Stimulated activated CD8-positive, alpha-beta memory T cell treated with anti-CD3 and anti-CD28 coated beads, Interleukin-15, amount 100 ng/mL, for 48 hours (primary cell): ENCODE data around the gene PDGFA.

Experiments
- DNase-seq, 2 donors: peaks; one replicate each; pipeline ENCODE4 v3.0.0-alpha.2; 2020; ENCODE audit warnings: low read depth in 2 of 2

The PDGFA gene

GRCh38 chr7:519484-520390 is at the start of gene PDGFA:
Gene PDGFA (minus strand): TSS chr7:519846. CDS start chr7:519001, 845 bp downstream.
- DNase-seq: no peak

GRCh38 chr7:568031-568951 is 48.6 kb upstream of the PDGFA start:
- DNase-seq: no peak

- no peak for DNase-seq
These were observed 47.7 kb upstream of the PDGFA start for GRCh38 chr7:567305-567883.

DNA sequence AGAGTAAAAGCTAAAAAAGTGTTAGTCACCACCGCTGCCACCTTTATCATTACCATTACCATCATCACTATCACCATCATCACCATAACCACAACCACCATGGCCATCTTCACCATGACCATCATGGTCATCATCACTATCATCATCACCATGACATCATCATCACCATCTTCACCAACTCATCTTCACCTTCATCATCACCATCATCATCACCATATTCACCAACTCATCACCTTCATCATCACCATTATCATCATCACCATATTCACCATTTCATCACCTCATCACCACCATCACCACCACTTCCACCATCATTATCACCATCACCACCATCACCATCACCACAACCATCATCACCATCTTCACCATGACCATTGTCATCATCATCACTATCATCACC is 46.5 kb upstream of the PDGFA start:
- DNase-seq: no peak

DNA sequence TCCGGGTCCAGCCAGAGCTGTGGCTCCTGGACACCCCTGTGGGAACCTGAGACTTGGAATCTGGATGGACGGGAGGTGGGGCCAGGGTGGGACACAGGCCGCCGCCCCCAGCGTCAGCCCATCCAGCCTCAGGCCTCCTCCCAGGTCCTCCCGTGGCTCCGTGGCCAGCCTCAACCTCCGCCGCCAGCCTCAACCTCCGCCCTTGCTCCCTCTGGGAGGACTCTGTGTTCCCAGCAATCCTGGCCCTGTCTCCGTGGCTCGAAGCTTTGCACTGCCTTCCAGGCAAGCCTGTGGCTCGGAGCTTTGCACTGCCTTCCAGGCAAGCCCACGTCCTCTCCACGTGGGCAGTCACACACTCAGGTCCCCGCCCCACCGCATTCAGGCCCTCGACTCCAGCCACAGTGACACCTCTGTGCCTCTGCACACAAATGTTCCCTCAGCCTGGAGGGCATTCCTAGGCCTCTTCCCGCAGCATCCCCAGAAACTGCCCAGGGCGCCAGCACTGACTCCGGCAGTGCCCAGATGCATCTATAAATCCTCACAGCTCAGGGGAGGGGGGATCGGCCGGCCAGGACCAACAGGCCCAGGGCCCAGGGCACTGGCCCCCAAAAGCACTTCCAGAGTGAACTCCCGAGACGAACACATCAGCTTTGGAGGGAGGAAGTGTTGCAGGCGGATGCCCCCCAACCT is 44.7 kb upstream of the PDGFA start:
- no peak for DNase-seq

- no peak for DNase-seq
These were observed 44.1 kb upstream of the PDGFA start for GRCh38 chr7:563629-564170.

DNA sequence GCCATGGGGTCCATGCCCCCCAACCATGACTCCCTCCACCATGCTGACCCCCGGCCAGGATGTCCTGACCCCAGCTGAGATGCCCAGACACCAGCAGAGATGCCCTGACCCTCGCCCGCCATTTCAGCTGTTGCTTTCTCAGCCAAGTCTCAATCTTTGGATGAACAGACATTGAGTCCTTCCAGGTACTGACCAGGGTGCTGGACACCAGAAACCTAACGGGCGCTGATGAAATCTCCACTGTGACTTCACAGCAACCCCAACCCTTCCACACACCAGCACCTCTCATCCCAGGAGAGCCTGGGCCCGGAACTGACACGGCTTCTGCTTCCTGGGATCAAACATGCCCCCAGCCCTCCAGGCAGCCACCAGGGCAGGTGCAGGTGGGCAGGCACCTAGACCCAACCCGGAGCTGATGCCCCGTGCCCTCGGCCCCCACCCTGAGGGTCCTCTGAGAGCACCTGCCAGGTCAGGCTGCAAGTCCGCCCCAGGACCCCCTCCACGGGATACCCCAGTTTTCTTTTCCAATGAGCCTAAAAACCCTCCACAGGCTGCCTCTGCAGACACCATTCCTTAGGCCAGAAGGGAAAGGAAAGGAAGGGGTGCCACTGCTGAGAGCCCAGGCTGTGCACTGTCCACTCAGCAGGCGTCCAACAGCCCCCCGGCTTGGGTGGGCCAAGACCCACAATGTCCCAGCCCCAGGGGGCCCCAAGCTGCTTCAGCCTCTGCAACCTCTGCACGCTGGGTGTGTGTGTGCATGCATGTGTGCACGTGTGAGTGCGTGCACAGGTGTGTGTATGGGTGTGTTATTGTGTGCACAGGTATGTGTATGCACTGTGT is 43.4 kb upstream of the PDGFA start:
- DNase-seq: no peak

DNA sequence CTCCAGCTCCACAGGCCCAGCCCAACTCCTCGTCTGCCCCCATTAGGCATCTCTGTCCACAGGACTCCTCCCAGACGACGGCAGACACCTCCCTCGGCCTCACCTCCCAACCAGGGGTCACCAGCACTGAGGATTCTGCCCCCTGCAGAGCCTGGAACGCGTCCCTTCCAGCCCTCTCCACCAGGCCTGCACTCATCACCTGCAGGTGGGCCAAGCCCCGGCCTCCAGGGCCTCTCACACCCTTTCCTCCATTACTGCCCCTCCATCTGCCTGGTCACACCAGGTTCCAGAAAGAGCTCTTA is 42.7 kb upstream of the PDGFA start:
- no peak for DNase-seq

DNA sequence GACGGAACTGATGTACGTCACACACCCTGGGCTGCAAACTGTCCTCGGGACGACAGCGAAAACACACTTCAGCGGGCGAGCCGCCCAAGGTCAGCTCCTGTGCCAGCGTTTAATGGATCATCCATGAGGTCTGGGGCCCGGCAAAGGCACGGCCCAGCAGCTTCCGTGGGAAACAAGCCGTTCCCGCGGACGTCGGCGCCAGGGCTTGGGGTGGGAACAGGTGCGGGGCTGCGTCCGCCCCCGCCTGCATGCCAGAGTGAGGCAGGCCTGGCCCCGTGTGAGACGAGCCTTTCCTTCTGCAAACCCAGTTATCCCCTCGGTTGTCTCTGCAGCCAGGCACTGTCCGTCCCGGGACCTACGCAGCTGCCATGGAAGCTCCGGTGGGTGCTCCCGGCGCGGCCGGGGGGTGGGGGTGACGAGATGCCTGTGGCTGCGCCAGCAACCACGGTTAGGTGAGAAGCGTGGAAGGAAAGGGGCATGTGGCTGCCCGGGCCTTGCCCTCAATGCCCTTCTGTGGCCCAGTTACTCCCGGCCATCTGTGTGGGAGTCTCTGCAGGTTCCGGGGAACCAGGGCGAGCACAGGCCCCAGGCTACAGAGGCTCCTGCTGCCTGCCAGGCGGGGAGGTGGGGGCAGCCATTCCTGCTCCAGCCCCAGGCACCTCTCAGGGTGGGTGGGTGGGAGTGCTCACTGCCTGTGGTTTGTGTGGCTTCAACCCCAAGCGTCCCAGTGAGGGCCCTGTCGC is 42.2 kb upstream of the PDGFA start:
- no peak for DNase-seq

DNA sequence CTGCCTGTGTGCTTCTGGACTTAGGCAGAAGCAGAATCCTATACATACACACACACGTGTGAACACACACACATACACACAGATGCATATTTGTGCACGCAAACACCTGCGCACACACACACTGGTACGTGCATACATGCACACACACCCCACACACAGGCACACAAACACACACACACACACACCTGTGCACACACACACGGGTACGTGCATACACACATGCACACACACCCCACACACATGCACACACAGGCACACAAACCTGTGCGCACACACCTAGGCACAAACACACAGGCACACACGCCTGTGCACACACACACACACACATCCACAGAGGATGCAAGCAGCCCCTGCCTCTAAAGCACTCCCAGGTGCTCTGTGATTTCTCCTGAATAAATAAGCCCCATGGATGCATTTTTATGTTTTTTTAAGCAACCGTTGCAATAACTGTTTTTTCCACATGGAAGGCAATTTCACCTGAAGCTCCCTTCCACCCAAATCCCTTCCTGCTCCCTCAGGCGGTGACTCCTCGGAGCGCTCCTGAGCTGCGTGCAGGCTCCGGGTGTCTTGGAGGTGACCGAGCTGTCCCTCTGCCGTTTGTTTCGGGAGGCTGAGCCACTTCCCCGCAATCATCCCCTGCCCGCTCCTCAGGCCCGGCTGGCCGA is 41.5 kb upstream of the PDGFA start:
- no peak for DNase-seq

DNA sequence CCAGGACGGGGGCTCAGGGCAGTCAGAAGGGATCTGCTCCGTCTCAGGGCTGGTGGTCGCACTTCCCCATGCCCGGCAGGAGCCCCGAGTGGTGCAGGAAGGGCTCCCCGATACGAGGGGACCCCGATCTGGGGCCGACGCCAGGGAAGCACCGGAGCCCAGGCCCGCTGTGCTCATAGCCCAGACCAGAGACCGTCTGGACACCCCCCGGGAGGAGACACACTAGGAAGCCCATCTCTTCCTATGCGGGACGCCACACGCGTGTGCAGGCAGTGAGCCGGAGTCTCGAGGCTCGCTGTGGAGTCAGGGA is 39.7 kb upstream of the PDGFA start:
- no peak for DNase-seq

DNA sequence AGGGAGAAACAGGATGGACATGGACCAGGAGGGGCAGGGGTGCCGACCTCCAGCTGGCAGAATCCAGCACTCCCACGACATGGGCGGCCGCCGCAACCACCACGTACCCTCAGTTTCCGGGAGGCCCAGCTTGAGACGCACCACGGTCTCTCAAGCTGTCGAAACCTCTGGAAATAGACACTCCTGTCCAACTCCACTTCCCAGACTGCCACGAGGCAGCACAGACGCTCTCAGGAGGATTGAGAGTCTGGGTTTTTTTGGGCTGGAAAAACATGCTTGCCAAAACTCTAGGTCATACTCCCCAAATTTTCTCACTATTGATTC is 37.9 kb upstream of the PDGFA start:
- no peak for DNase-seq

- DNase-seq: no peak
These were observed 37.4 kb upstream of the PDGFA start for GRCh38 chr7:556837-557557.

DNA sequence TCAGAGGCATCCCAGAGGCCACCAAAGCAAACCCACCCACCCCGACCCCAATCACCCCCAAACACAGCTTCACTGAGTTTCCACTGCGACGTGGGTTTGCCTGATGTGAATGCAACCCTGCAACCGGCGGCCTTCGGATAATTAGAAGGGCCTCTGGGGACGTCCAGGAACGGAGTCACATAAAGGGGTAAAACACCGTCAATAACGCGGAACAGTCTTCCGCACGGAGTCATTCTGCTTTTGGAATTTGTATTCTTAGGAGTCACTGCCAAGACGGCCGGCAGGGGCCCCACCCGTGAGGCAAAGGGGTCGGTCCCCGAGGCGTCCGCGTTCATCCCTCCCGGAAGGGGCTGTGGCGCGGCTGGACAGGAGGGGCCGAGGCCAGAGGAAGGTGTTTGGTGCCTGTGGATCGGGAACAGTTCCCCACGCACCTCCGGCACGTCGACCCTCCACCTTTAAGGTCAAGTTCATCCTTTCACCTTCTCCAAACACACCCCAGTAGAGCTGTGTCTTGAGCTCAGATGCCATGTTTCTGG is 36.7 kb upstream of the PDGFA start:
- DNase-seq: no peak

GRCh38 chr7:555551-556160 is 36.0 kb upstream of the PDGFA start:
- DNase-seq: no peak

GRCh38 chr7:553636-554111 is 34.0 kb upstream of the PDGFA start:
- DNase-seq: no peak

DNA sequence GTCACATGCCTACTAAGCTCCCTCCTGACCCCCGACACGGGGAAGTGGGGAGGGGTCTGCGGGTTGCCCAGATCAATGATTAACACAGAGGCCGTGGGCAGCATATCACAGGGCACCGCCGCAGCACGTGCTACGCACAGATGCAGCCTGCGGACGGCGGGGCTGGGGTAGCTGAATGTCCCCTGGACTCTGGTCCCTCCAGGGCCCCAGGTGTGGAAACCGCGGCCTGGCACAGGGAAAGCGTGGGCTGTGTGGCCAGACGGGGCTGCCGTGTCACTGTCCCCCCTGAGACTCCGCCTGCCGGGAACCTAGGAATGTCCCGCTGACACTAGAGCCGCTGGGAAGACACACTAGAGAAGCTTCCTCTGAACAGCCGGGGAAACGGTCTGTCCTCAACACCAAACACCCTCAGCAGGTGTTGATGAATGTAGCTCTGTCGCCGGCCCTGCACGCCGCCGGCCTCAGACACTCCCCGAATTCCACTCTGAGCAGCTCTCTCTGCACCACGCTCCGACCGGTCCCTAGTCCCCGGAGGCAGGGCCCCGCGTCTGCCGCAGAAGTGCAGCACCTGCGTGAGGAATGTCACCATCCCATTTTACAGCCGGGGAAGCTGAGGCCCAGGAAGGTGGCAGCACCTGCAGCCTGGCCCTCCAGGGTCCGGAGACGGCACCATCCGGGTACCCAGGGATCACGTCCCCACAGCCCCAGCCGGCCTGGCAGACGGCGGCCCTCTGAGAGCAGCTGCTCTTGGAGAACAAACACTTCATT is 33.4 kb upstream of the PDGFA start:
- DNase-seq: no peak
